Endothelial cell of hepatic sinusoid (primary cell): ENCODE data around the gene FOXF2.

ENCODE experiments used
- in situ Hi-C: cut with HindIII; loops from 2 replicates; pipeline ENCODE4 v1.10.0; 2017; ENCODE audit warnings: low sequenced_read_pairs

Gene FOXF2

GRCh38 chr6:1377526-1377925 is 11.8 kb upstream of the FOXF2 start:
- in situ Hi-C loops = no loop called here

GRCh38 chr6:1378065-1379016 is 11.0 kb upstream of the FOXF2 start:
- in situ Hi-C loops = no loop called here

GRCh38 chr6:1379017-1379787 is 10.2 kb upstream of the FOXF2 start:
- in situ Hi-C loops = no loop called here

- in situ Hi-C loops = no loop called here
These were observed 9.6 kb upstream of the FOXF2 start for GRCh38 chr6:1379788-1380147.

- in situ Hi-C loops = no loop called here
These were observed 8.6 kb upstream of the FOXF2 start for GRCh38 chr6:1380625-1381427.

GRCh38 chr6:1381481-1382330 is 7.7 kb upstream of the FOXF2 start:
- in situ Hi-C loops = no loop called here

GRCh38 chr6:1382331-1382882 is 7.0 kb upstream of the FOXF2 start:
- in situ Hi-C loops = no loop called here

- in situ Hi-C loops = no loop called here
These were observed 6.3 kb upstream of the FOXF2 start for GRCh38 chr6:1382883-1383728.

- in situ Hi-C loops = no loop called here
These were observed 5.4 kb upstream of the FOXF2 start for GRCh38 chr6:1383729-1384548.

GRCh38 chr6:1384549-1385128 is 4.7 kb upstream of the FOXF2 start:
- in situ Hi-C loops = no loop called here

GRCh38 chr6:1385129-1386037 is 4.0 kb upstream of the FOXF2 start:
- in situ Hi-C loops = no loop called here

GRCh38 chr6:1386038-1386709 is 3.2 kb upstream of the FOXF2 start:
- in situ Hi-C loops = no loop called here

- in situ Hi-C loops = no loop called here
These were observed 1.9 kb upstream of the FOXF2 start for GRCh38 chr6:1387538-1387875.

GRCh38 chr6:1387876-1388629 is 1.3 kb upstream of the FOXF2 start:
- in situ Hi-C loops = no loop called here

GRCh38 chr6:1388630-1389368 is 577 bp upstream of the FOXF2 start:
- in situ Hi-C loops = no loop called here
